Measurements from ENCODE around the gene WNT4. TPM values are rescaled to one million over a fixed set of nuclear protein-coding genes. Genes with fewer than 3 reads are reported as not detected.

WNT4 gene
- total RNA-seq, 6 donors from 2014 or later: 1.0 to 3.2 (median 2.0) TPM

DNA sequence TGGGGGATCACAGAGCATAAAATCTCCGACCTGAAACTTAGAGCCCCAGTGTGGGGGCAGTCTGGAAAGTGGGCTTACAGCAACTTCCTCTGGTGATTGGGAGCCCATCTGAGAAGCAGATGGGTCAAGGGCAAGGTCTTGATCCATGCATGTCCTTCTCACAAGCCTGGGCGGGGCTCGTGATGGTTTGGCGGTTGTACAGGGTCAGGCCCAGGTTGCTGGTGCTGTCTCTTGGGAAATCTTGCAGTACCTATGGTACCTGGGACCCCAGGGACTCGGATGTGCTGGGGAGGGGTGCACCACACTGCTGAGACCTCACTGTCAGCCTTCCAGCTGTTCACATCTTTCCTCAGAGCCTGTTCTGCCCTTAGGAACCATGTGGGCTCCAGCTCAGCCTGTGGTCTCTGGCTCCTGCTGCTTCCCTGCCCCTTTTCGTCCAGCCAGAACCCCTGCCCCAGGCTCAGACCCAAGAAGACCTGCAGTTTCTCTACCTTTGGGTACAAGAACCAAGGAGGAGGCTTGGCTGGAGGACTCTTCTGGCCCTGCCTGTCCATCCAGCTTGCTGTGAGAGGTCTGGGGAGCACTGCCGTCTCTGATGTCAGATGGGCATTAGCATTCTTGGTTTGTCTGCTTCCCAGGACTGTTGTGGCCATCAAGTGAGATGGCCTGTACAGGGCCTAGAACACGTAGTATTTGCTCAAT lies 24.5 kb downstream of the WNT4 start:
- Histone ChIP-seq H3K4me1 (peaks cover 0 to 16% (median 9%) of the 10 kb centered on the region in 4 donors), H3K27ac (no peak overlapping the region), H3K36me3 (peaks cover 0 to 61% (median 28%) of the 10 kb centered on the region in 4 donors), H3K27me3 (no peaks in the 10 kb centered on the region), H3K9me3 (no peaks in the 10 kb centered on the region), H3K4me3 (no peak overlapping the region)
- TF ChIP-seq, protein P1, sequence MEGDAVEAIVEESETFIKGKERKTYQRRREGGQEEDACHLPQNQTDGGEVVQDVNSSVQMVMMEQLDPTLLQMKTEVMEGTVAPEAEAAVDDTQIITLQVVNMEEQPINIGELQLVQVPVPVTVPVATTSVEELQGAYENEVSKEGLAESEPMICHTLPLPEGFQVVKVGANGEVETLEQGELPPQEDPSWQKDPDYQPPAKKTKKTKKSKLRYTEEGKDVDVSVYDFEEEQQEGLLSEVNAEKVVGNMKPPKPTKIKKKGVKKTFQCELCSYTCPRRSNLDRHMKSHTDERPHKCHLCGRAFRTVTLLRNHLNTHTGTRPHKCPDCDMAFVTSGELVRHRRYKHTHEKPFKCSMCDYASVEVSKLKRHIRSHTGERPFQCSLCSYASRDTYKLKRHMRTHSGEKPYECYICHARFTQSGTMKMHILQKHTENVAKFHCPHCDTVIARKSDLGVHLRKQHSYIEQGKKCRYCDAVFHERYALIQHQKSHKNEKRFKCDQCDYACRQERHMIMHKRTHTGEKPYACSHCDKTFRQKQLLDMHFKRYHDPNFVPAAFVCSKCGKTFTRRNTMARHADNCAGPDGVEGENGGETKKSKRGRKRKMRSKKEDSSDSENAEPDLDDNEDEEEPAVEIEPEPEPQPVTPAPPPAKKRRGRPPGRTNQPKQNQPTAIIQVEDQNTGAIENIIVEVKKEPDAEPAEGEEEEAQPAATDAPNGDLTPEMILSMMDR (IDR thresholded peaks at IDR 0.05): no peak
- TF ChIP-seq EP300 (IDR thresholded peaks at IDR 0.05) (no peak), POLR2AphosphoS5 (IDR thresholded peaks at IDR 0.05) (no peak), POLR2A (IDR thresholded peaks at IDR 0.05) (no peak)
- ATAC-seq (ENCODE audit: low FRiP score in 2 of 2) (no peak), DNase-seq (no peak)
- WGBS, 2 donors: 81 to 96% methylated on average over 3 to 7 of the region's 8 CpGs

DNA sequence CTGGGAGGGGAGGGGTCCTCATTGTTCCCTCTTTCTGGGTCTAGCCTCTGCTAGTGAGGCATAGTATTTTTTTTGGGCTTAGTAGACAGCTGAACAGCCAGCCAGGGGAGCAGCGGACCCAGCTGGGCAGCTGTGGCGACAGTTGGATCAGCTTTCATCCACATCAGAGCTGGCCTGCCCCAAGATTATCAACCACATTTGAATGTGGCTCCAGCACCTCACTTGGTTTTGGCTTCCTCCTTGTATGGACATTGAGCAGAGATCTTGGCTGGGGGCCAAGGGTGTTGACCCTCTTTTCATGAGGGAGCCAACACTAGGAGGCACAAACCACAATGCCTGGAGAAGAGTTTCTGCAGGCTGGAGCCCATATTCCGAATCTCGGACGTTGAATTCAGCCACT lies 25.0 kb downstream of the WNT4 start:
- no peak overlapping the region for H3K4me3 ChIP-seq
- H3K9me3 ChIP-seq: no peaks in the 10 kb centered on the region
- TF ChIP-seq EP300 (IDR thresholded peaks at IDR 0.05): no peak
- no peak for TF ChIP-seq POLR2AphosphoS5 (IDR thresholded peaks at IDR 0.05)
- TF ChIP-seq POLR2A (IDR thresholded peaks at IDR 0.05): no peak
- TF ChIP-seq, protein P1 (IDR thresholded peaks at IDR 0.05): no peak
- no peak overlapping the region for H3K27ac ChIP-seq
- WGBS, 2 donors: 88 to 100% methylated on average over 3 to 5 of the region's 5 CpGs
- no peak for ATAC-seq (ENCODE audit: low FRiP score in 2 of 2)
- H3K4me1 ChIP-seq: peaks cover 0 to 16% (median 9%) of the 10 kb centered on the region in 4 donors
- H3K36me3 ChIP-seq: peaks cover 0 to 64% (median 31%) of the 10 kb centered on the region in 4 donors
- DNase-seq: no peak
- no peaks in the 10 kb centered on the region for H3K27me3 ChIP-seq

DNA sequence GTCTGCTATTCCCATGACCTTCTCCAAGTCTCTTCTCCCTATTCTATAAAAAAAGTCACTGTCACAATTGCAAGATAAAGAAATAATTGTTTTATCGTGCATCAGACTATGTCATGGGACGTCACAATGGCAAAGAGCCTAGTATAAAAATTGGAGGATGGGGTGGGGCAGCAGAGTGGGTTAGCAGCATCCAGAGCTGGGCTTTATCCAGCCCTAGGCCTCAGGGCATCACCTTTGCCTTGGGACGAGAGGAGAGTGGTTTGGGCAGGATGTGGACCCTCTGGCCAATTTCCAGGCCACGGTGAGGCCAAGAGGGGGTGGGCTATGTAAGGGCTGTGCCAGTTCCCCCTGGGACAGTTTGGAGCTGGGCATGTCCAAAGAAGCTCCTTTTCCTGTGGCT lies 25.7 kb downstream of the WNT4 start:
- no peak for DNase-seq
- H3K9me3 ChIP-seq: no peaks in the 10 kb centered on the region
- peaks cover 0 to 16% (median 9%) of the 10 kb centered on the region in 4 donors for H3K4me1 ChIP-seq

DNA sequence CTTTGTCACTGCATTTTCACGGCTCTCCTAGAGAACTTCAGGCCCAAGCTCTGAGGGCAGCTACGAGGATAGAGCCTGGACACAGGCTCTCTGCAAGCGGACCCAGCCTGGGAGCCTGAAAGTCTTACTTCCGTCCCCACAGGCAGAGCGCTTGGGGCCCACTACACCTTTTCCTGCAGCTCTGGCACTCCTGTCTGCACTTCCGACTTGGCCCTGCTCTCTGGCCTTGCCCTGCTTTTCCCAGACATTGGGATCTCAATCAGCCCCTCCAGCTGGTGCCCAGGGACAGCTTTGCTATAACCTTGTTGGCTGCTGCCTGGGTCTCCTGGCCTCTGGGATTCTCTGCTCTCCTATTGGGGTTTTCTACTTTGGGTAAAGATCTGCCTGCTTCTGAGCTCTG lies 27.6 kb downstream of the WNT4 start:
- Histone ChIP-seq H3K27ac (no peak overlapping the region), H3K9me3 (no peaks in the 10 kb centered on the region), H3K4me3 (no peak overlapping the region), H3K27me3 (no peaks in the 10 kb centered on the region), H3K36me3 (peaks cover 0 to 63% (median 29%) of the 10 kb centered on the region in 4 donors), H3K4me1 (peaks cover 0 to 22% (median 9%) of the 10 kb centered on the region in 4 donors)
- DNase-seq (no peak), ATAC-seq (ENCODE audit: low FRiP score in 2 of 2) (no peak)
- WGBS, 2 donors: 78 to 81% methylated on average over 5 to 6 of the region's 6 CpGs
- TF ChIP-seq POLR2AphosphoS5 (IDR thresholded peaks at IDR 0.05) (no peak), EP300 (IDR thresholded peaks at IDR 0.05) (no peak), POLR2A (IDR thresholded peaks at IDR 0.05) (no peak)
- TF ChIP-seq, protein P1 (IDR thresholded peaks at IDR 0.05): no peak

More for the DNA sequence above, 25.7 kb downstream of the WNT4 start:
- no peak for TF ChIP-seq POLR2AphosphoS5 (IDR thresholded peaks at IDR 0.05)
- TF ChIP-seq POLR2A (IDR thresholded peaks at IDR 0.05): no peak
- TF ChIP-seq EP300 (IDR thresholded peaks at IDR 0.05): no peak
- TF ChIP-seq, protein P1 (IDR thresholded peaks at IDR 0.05): no peak
- H3K36me3 ChIP-seq: peaks cover 0 to 70% (median 36%) of the 10 kb centered on the region in 4 donors
- no peaks in the 10 kb centered on the region for H3K27me3 ChIP-seq
- H3K4me3 ChIP-seq: no peak overlapping the region
- no peak for ATAC-seq (ENCODE audit: low FRiP score in 2 of 2)
- H3K27ac ChIP-seq: no peak overlapping the region
- WGBS, 2 donors: 61 to 65% methylated on average over 4 of the region's 4 CpGs

Data from upper lobe of left lung (tissue), 6 donors.